ENCODE data around the gene SH3GL2.

Gene SH3GL2

GRCh38 chr9:17735859-17736258 lies 157.0 kb downstream of the SH3GL2 start:
- CTCF ChIA-PET: interaction anchor here (0.6 kb wide), 1 partner anchor 986 kb away, joined by 3 read pairs; no protein-coding TSS in a partner anchor
- POLR2A ChIA-PET (ENCODE audit: low non-redundant PET): no interaction called here
- TF ChIP-seq CTCF (conservative IDR thresholded peaks at IDR 0.05; ENCODE audit: low read depth): no peak
- no peak overlapping the region for H3K27ac ChIP-seq
- no peak for DNase-seq (ENCODE audit: low spot score)

- H3K27ac ChIP-seq: no peak overlapping the region
- CTCF ChIA-PET: no interaction called here
- TF ChIP-seq CTCF (conservative IDR thresholded peaks at IDR 0.05; ENCODE audit: low read depth): no peak
- POLR2A ChIA-PET (ENCODE audit: low non-redundant PET): no interaction called here
- DNase-seq (ENCODE audit: low spot score): no peak
These were observed 160.2 kb downstream of the SH3GL2 start for GRCh38 chr9:17739022-17739421.

- DNase-seq (ENCODE audit: low spot score): no peak
- CTCF ChIA-PET: no interaction called here
- POLR2A ChIA-PET (ENCODE audit: low non-redundant PET): no interaction called here
- H3K27ac ChIP-seq: no peak overlapping the region
- no peak for TF ChIP-seq CTCF (conservative IDR thresholded peaks at IDR 0.05; ENCODE audit: low read depth)
These were observed 160.9 kb downstream of the SH3GL2 start for GRCh38 chr9:17739736-17740135.

- no peak for DNase-seq (ENCODE audit: low spot score)
- POLR2A ChIA-PET (ENCODE audit: low non-redundant PET): no interaction called here
- CTCF ChIA-PET: interaction anchor here (0.7 kb wide), 2 partner anchors 23 to 65 kb away, joined by 3 to 5 read pairs; no protein-coding TSS in a partner anchor
- no peak overlapping the region for H3K27ac ChIP-seq
- TF ChIP-seq CTCF (conservative IDR thresholded peaks at IDR 0.05; ENCODE audit: low read depth): no peak
These were observed 163.2 kb downstream of the SH3GL2 start for GRCh38 chr9:17742067-17742466.

GRCh38 chr9:17744786-17745185 lies 165.9 kb downstream of the SH3GL2 start:
- TF ChIP-seq CTCF (conservative IDR thresholded peaks at IDR 0.05; ENCODE audit: low read depth): no peak
- DNase-seq (ENCODE audit: low spot score): peak; percentile 4
- CTCF ChIA-PET: no interaction called here
- H3K27ac ChIP-seq: no peak overlapping the region
- POLR2A ChIA-PET (ENCODE audit: low non-redundant PET): no interaction called here

- no peak for TF ChIP-seq CTCF (conservative IDR thresholded peaks at IDR 0.05; ENCODE audit: low read depth)
- H3K27ac ChIP-seq: no peak overlapping the region
- ChIA-PET POLR2A (ENCODE audit: low non-redundant PET) (no interaction called here), CTCF (no interaction called here)
- no peak for DNase-seq (ENCODE audit: low spot score)
These were observed 171.4 kb downstream of the SH3GL2 start for GRCh38 chr9:17750269-17750668.

- ChIA-PET CTCF (no interaction called here), POLR2A (ENCODE audit: low non-redundant PET) (no interaction called here)
- no peak for TF ChIP-seq CTCF (conservative IDR thresholded peaks at IDR 0.05; ENCODE audit: low read depth)
- H3K27ac ChIP-seq: no peak overlapping the region
- DNase-seq (ENCODE audit: low spot score): no peak
These were observed 172.6 kb downstream of the SH3GL2 start for GRCh38 chr9:17751486-17751885.
